Stimulated activated CD8-positive, alpha-beta memory T cell treated with anti-CD3 and anti-CD28 coated beads, Interleukin-4, amount 100 ng/mL, for 48 hours (primary cell): ENCODE measurements around the gene TOPAZ1.

Experiments used
- DNase-seq: peaks from one replicate; pipeline ENCODE4 v3.0.0-alpha.2; 2020

The TOPAZ1 gene

GRCh38 chr3:44252332-44252959 is 10.8 kb downstream of the TOPAZ1 start:
- DNase-seq, result no peak

- no peak for DNase-seq
Observed at GRCh38 chr3:44259404-44259803, 17.7 kb downstream of the TOPAZ1 start.

GRCh38 chr3:44264146-44264545 is 22.5 kb downstream of the TOPAZ1 start:
- no peak for DNase-seq

GRCh38 chr3:44265815-44266214 is 24.1 kb downstream of the TOPAZ1 start:
- DNase-seq, result no peak

- no peak for DNase-seq
Observed at GRCh38 chr3:44272191-44272590, 30.5 kb downstream of the TOPAZ1 start.

GRCh38 chr3:44277925-44278324 is 36.2 kb downstream of the TOPAZ1 start:
- no peak for DNase-seq

GRCh38 chr3:44280077-44280476 is 38.4 kb downstream of the TOPAZ1 start:
- DNase-seq, result no peak

- no peak for DNase-seq
Observed at GRCh38 chr3:44280631-44281030, 38.9 kb downstream of the TOPAZ1 start.

- no peak for DNase-seq
Observed at GRCh38 chr3:44284949-44285348, 43.3 kb downstream of the TOPAZ1 start.

GRCh38 chr3:44289882-44290462 is 48.3 kb downstream of the TOPAZ1 start:
- no peak for DNase-seq

GRCh38 chr3:44292276-44292675 is 50.6 kb downstream of the TOPAZ1 start:
- no peak for DNase-seq

GRCh38 chr3:44292947-44293346 is 51.3 kb downstream of the TOPAZ1 start:
- DNase-seq, result no peak

- no peak for DNase-seq
Observed at GRCh38 chr3:44297255-44297654, 55.6 kb downstream of the TOPAZ1 start.

- no peak for DNase-seq
Observed at GRCh38 chr3:44301746-44302145, 60.1 kb downstream of the TOPAZ1 start.

- no peak for DNase-seq
Observed at GRCh38 chr3:44309500-44309899, 67.8 kb downstream of the TOPAZ1 start.

- no peak for DNase-seq
Observed at GRCh38 chr3:44318891-44319311, 77.2 kb downstream of the TOPAZ1 start.

GRCh38 chr3:44321335-44321734 is 79.6 kb downstream of the TOPAZ1 start:
- no peak for DNase-seq

GRCh38 chr3:44323341-44323955 is 81.8 kb downstream of the TOPAZ1 start:
- DNase-seq, result peak; percentile 71

GRCh38 chr3:44324584-44324983 is 82.9 kb downstream of the TOPAZ1 start:
- no peak for DNase-seq

GRCh38 chr3:44326019-44326418 is 84.3 kb downstream of the TOPAZ1 start:
- no peak for DNase-seq

- no peak for DNase-seq
Observed at GRCh38 chr3:44326515-44326914, 84.8 kb downstream of the TOPAZ1 start.

- no peak for DNase-seq
Observed at GRCh38 chr3:44329946-44330345, 88.3 kb downstream of the TOPAZ1 start.

- no peak for DNase-seq
Observed at GRCh38 chr3:44330444-44330843, 88.8 kb downstream of the TOPAZ1 start.

GRCh38 chr3:44334326-44334725 is 92.6 kb downstream of the TOPAZ1 start:
- DNase-seq, result no peak
